Activated T-cell treated with anti-CD3 and anti-CD28 coated beads, Interleukin-2, amount 50 U/mL, for 4 hours (primary cell): Measurements from ENCODE around the gene NCKAP5. TPM values are rescaled to one million over a fixed set of nuclear protein-coding genes. Genes with fewer than 3 reads are reported as not detected.

Source experiments
- ATAC-seq, 2 donors: fragments of 200-7000 bp; cut with Tn5 transposase; one replicate each; pipeline ENCODE4 v1.10.0; 2021
- DNase-seq: peaks from one replicate; pipeline ENCODE4 v3.0.0-alpha.2; 2020
- H3K27me3 Mint-ChIP-seq: one replicate; pipeline ENCODE4 v1.8.0; 2021; ENCODE audit warnings: low read depth, mixed read lengths
- H3K36me3 Mint-ChIP-seq: one replicate; pipeline ENCODE4 v1.8.0; 2022; ENCODE audit warnings: mixed read lengths; ENCODE audit not compliant: insufficient read depth
- H3K4me1 Mint-ChIP-seq: one replicate; pipeline ENCODE4 v1.8.0; 2021; ENCODE audit warnings: low read depth, mixed read lengths
- H3K4me3 Mint-ChIP-seq: one replicate; pipeline ENCODE4 v1.8.0; 2021; ENCODE audit warnings: mild to moderate bottlenecking, moderate library complexity, mixed read lengths
- H3K9me3 Mint-ChIP-seq: one replicate; pipeline ENCODE4 v1.8.0; 2021; ENCODE audit warnings: mixed read lengths
- total RNA-seq, 3 donors: library from RNA; stranded (reverse); gene quantifications; one replicate each; pipeline ENCODE4 v1.2.1, GENCODE V29; 2021

The NCKAP5 gene
- total RNA-seq, 3 donors from 2014 or later = 0.03 TPM; not detected in 2

DNA sequence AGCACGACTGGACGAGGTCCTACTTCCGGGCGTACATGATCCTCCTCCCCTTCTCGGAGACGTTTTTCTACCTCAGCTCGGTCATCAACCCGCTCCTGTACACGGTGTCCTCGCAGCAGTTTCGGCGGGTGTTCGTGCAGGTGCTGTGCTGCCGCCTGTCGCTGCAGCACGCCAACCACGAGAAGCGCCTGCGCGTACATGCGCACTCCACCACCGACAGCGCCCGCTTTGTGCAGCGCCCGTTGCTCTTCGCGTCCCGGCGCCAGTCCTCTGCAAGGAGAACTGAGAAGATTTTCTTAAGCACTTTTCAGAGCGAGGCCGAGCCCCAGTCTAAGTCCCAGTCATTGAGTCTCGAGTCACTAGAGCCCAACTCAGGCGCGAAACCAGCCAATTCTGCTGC lies 923.1 kb downstream of the NCKAP5 start:
- no peak for ATAC-seq
- Mint-ChIP-seq H3K9me3 (no peaks in the 10 kb centered on the region), H3K4me1 (no peaks in the 10 kb centered on the region), H3K36me3 (no peaks in the 10 kb centered on the region), H3K4me3 (no peak overlapping the region), H3K27me3 (peaks cover 1% of the 10 kb centered on the region)
- DNase-seq = no peak

DNA sequence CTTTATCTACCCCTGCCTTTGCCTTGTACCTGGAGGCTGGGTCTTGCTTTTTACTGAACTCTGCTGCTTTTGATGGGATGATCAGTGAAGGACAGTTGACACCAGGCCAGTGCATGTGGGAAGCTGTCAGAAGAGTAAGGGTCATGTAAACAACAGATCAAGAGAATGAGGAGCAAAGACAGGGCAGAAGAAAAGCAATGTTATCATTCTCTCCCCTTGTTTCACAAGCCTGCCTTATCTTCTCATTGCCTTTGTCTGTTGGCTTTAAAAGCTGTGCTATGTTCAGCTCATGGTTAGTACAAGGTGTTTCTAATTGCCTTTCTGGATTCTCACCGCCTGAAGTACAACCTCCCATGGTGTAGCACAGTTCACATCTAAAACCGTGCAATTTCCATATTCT lies 925.8 kb downstream of the NCKAP5 start:
- Mint-ChIP-seq H3K4me1 (no peaks in the 10 kb centered on the region), H3K27me3 (peaks cover 1% of the 10 kb centered on the region), H3K36me3 (no peaks in the 10 kb centered on the region), H3K9me3 (no peaks in the 10 kb centered on the region), H3K4me3 (no peak overlapping the region)
- DNase-seq = no peak
- no peak for ATAC-seq

DNA sequence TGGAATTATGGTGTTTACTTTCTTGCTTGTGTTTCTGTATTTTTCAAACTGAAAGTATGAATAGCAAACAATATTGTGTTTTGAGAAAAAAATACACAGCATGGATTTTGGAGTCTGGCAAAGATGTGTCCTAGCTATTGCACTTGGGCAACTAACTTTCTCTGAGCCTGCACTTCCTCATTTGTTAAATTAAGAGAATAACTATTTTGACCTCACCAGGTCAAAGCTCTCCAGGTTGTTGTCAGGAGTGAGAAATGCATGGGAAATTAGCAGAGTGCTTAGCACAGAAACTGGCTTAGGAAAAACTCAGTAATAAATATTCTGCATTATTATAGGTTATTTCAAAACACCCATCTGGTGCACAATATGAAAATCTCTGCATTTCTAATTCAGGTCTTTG lies 926.4 kb downstream of the NCKAP5 start:
- H3K27me3 Mint-ChIP-seq = no peaks in the 10 kb centered on the region
- DNase-seq = no peak
- H3K4me1 Mint-ChIP-seq = no peaks in the 10 kb centered on the region
- ATAC-seq = no peak
- no peak overlapping the region for H3K4me3 Mint-ChIP-seq
- H3K36me3 Mint-ChIP-seq = no peaks in the 10 kb centered on the region
- H3K9me3 Mint-ChIP-seq = no peaks in the 10 kb centered on the region

DNA sequence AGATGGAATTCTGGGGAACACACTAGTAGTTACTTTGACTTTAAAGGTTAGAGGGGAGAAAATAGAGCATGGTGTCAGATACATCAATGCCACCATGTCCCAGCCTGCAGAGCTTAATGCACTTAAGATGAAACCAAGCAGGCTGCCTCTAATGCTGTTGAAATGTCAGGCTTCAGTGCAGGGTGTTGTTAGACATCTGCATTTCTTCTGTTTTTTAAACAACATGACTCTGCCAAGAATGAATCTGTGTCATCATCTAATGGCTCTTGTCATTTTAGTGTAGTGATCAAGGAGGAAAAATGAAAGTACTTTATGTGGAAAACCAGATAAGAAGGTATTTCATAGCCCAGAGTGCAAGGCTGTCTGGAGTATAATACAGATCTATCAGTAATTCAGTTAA lies 928.1 kb downstream of the NCKAP5 start:
- no peaks in the 10 kb centered on the region for H3K4me1 Mint-ChIP-seq
- no peaks in the 10 kb centered on the region for H3K36me3 Mint-ChIP-seq
- no peak for ATAC-seq
- no peaks in the 10 kb centered on the region for H3K27me3 Mint-ChIP-seq
- DNase-seq = no peak
- H3K4me3 Mint-ChIP-seq = no peak overlapping the region
- peaks cover 3% of the 10 kb centered on the region for H3K9me3 Mint-ChIP-seq

DNA sequence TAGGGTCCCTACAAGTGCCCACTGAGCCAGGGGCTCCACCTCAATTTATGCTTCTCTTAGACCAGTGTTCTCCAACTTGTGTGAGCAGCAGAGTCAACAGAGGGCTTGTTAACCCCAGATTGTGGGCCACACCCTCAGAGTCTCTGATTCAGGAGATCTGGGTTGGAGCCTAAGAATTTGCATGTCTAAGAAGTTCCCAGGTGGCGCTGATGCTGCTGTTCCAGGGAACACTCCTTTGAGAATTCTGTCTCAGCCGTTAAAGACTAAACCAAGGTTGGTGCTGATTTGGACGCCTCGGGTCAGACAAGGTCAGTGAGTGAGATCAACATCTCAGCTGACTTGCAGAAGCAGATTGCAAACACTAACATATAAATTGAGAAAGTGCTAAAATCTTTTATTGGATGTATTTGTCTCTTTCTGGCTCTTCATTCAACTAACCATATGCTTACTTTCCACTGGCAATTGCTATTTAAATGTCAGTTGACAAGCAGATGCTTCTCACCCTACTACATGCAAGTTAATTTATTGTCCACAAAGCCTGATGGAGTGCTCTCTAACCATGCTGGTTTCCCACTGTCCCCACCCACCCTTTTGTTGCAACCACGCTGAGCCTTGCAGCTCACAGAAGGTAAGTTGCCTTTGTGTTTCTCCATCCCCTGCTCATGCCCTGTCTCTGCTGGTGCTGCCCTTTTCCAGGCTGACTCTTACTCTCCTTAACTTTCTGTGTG lies 929.8 kb downstream of the NCKAP5 start:
- Mint-ChIP-seq H3K9me3 (peaks cover 3% of the 10 kb centered on the region), H3K4me1 (no peaks in the 10 kb centered on the region), H3K4me3 (no peak overlapping the region), H3K36me3 (no peaks in the 10 kb centered on the region), H3K27me3 (no peaks in the 10 kb centered on the region)
- DNase-seq (no peak), ATAC-seq (no peak)

DNA sequence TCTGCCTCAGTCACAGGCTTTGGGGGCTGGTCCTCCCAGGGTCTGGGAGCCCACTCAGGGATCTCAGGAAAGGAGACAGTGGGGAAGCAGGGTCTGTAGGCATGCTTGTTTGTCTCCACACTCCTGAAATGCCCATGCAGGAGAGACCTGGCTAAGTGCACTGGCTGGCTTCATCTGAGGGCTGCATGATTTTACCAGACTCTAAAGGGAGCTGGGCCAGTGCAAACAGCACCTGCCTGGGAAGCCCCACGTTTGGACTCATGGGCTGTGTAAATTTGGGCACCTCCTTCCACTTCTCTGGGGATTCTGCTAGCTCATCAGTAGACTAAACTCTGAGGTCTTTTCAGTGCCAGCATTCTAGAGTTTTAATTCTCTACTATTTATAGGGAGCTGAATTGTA lies 931.9 kb downstream of the NCKAP5 start:
- Mint-ChIP-seq H3K27me3 (no peaks in the 10 kb centered on the region), H3K9me3 (peaks cover 3% of the 10 kb centered on the region), H3K36me3 (no peaks in the 10 kb centered on the region), H3K4me1 (no peaks in the 10 kb centered on the region), H3K4me3 (no peak overlapping the region)
- ATAC-seq (no peak), DNase-seq (no peak)

DNA sequence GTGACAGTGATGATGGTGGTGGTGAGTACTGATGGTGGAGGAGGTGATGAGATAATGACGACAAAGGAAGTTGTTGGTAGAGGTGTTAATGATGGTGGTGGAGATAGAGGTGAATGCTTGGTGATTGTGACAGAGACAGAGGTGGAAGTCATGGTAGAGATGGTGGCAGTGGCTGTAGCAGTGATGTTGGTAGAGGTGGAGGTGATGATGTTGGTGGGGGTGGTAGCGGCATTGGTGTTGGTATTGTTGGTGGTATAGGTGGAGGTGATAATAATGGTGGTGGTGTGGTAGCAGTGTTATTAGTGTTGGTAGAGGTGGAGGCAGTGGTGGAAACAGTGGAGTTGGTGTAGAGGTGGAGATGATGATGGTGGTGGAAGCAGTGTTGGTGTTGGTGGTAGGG lies 934.6 kb downstream of the NCKAP5 start:
- DNase-seq (no peak), ATAC-seq (no peak)
- H3K9me3 Mint-ChIP-seq = peaks cover 3% of the 10 kb centered on the region
- H3K4me3 Mint-ChIP-seq = no peak overlapping the region
- no peaks in the 10 kb centered on the region for H3K4me1 Mint-ChIP-seq
- no peaks in the 10 kb centered on the region for H3K36me3 Mint-ChIP-seq
- no peaks in the 10 kb centered on the region for H3K27me3 Mint-ChIP-seq

DNA sequence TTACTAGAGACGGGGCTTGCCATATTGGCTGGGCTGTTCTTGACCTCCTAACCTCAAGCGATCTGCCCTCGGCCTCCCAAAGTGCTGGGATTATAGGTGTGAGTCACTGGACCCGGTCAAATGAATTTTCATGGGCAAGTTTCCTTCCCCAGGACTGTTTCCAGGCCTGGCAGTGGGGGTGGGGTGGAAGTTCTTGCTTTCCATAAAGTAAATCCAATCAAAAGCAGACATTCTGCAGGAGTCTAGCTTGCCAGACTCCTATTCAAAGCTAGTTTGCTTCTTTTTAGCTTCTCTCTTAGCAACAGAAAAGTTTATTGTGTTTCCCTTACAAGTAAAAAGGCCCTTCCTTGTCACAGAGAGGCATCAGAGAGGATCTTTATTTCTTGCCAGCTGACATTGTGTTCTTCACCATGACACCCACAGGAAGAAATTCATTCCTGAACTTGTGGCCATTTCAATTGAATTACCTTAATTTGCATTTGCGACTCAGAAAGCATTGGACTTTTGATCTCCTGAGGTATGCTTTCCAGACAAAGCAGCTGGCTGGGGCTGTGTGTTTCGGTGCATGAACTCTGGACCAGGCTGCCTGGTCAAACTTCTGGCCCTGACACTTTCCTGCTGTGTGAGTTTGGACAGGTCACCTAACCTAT lies 936.1 kb downstream of the NCKAP5 start:
- Mint-ChIP-seq H3K27me3 (no peaks in the 10 kb centered on the region), H3K36me3 (no peaks in the 10 kb centered on the region), H3K9me3 (peaks cover 3% of the 10 kb centered on the region), H3K4me1 (no peaks in the 10 kb centered on the region), H3K4me3 (no peak overlapping the region)
- no peak for ATAC-seq
- no peak for DNase-seq

DNA sequence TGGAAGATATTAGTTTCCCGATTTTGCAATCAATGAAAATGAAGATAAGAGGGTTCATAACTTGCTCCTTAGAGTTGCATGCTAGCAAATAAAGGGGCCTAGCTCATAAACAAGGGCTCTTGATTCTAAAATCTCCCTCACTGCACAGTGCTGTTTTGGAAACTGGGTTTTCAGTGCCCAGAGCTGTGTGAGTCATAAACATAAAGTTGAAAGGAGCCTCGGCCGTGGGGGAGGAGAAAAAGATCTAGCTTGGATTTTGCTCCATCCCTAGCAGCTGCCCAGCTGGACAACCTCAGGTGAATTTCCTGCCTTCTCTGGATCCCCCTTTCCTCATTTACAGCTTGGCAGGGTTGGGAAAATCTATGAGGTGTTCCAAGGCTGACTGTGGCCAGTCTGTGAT lies 940.7 kb downstream of the NCKAP5 start:
- no peaks in the 10 kb centered on the region for H3K36me3 Mint-ChIP-seq
- H3K27me3 Mint-ChIP-seq = no peaks in the 10 kb centered on the region
- ATAC-seq (no peak), DNase-seq (no peak)
- H3K4me3 Mint-ChIP-seq = no peak overlapping the region
- no peaks in the 10 kb centered on the region for H3K4me1 Mint-ChIP-seq
- H3K9me3 Mint-ChIP-seq = peaks cover 3% of the 10 kb centered on the region

DNA sequence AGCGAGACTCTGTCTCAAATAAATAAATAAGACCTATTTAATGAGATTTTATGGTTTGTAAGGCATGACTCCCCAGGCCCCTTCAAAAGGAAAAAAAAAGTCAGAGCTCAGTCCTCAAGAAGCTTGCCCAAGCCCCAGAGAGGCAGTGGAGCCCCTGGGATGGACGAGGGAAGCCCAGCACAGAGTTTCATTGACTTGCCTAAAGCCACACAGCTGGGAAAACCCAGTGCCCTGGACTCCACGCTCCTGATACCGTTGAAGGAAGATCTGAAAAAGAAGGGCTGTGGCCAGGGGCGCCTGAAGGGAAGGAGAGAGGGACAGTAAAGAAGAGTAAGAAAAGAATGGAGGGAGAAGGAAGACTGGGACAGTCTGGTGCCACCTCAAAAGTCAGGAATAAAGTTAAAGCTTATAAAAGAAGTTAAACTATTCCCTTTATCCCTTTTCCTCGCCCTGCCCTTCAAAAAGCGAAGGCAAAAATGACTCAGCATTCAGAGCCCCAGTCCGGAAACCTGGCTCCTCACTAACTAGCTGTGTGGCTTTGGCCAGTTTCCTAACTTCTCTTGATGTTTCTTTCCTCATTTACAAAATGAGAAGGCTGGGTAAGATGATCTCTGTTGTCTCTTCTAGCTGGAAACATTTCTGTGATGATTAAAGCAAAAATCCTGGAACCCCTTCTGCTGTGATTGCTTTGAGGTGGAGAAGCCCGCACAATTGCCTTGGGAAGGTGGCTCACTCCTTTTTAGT lies 945.0 kb downstream of the NCKAP5 start:
- Mint-ChIP-seq H3K4me3 (no peak overlapping the region), H3K36me3 (no peaks in the 10 kb centered on the region), H3K9me3 (peaks cover 3% of the 10 kb centered on the region), H3K27me3 (no peaks in the 10 kb centered on the region), H3K4me1 (no peaks in the 10 kb centered on the region)
- DNase-seq (no peak), ATAC-seq (no peak)
